ENCODE results near the gene SLC2A4RG.

DNA sequence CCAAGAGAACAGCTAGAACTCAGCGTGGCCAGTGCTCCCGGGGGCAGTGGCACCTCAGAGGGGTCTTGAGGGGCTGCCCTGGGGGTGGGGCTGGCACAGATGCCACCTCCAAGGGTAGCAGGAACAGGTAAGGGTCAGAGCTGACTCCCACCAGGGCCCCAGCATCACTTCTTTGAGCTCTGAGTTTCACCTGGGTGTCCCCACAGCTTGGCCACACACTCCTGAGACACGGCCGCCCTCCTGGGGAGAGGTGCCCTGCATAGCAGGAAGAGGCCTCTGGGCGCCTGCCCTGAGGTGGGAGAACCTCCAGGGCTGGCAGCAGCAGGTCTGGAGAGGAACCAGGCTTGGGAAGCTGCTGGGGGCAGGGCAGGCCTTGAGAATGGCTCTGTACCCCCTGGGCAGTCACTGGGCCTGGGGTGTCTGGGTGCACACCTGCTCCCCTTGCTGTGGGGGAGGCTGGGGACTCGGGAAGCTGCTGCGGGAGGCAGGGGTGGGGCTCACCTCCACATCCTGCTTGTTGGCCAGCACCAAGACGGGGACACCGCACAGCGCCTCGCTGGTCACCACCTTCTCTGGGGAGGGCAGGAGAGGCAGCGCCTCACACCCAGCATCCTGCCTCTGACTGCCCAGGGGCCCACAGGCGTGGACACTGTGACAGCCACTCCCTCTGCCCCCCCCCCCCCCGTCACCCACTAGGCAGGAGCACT is 38.1 kb upstream of the SLC2A4RG start:
- TF ChIP-seq, protein P1, sequence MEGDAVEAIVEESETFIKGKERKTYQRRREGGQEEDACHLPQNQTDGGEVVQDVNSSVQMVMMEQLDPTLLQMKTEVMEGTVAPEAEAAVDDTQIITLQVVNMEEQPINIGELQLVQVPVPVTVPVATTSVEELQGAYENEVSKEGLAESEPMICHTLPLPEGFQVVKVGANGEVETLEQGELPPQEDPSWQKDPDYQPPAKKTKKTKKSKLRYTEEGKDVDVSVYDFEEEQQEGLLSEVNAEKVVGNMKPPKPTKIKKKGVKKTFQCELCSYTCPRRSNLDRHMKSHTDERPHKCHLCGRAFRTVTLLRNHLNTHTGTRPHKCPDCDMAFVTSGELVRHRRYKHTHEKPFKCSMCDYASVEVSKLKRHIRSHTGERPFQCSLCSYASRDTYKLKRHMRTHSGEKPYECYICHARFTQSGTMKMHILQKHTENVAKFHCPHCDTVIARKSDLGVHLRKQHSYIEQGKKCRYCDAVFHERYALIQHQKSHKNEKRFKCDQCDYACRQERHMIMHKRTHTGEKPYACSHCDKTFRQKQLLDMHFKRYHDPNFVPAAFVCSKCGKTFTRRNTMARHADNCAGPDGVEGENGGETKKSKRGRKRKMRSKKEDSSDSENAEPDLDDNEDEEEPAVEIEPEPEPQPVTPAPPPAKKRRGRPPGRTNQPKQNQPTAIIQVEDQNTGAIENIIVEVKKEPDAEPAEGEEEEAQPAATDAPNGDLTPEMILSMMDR (IDR thresholded peaks at IDR 0.05; ENCODE audit: insufficient read depth, low read depth, low read length): no peak
- TF ChIP-seq EZH2 (IDR thresholded peaks at IDR 0.05; ENCODE audit: insufficient read depth, low read length): no peak
